ENCODE data around the gene SLC22A23.

Gene SLC22A23

GRCh38 chr6:3236005-3236404, 220.8 kb downstream of the SLC22A23 start:
- in situ Hi-C loops (cut with MboI; ENCODE audit: low sequenced_read_pairs) = no loop called here

GRCh38 chr6:3235486-3235885, 221.4 kb downstream of the SLC22A23 start:
- in situ Hi-C loops (cut with MboI; ENCODE audit: low sequenced_read_pairs) = no loop called here

- in situ Hi-C loops (cut with MboI; ENCODE audit: low sequenced_read_pairs) = no loop called here
These were observed 222.9 kb downstream of the SLC22A23 start for GRCh38 chr6:3233904-3234303.

- in situ Hi-C loops (cut with MboI; ENCODE audit: low sequenced_read_pairs) = no loop called here
These were observed 223.5 kb downstream of the SLC22A23 start for GRCh38 chr6:3233321-3233720.

GRCh38 chr6:3232017-3232945, 224.6 kb downstream of the SLC22A23 start:
- in situ Hi-C loops (cut with MboI; ENCODE audit: low sequenced_read_pairs) = no loop called here

GRCh38 chr6:3231247-3232016, 225.4 kb downstream of the SLC22A23 start:
- in situ Hi-C loops (cut with MboI; ENCODE audit: low sequenced_read_pairs) = no loop called here

- in situ Hi-C loops (cut with MboI; ENCODE audit: low sequenced_read_pairs) = no loop called here
These were observed 226.0 kb downstream of the SLC22A23 start for GRCh38 chr6:3230900-3231246.

GRCh38 chr6:3230256-3230882, 226.5 kb downstream of the SLC22A23 start:
- in situ Hi-C loops (cut with MboI; ENCODE audit: low sequenced_read_pairs) = no loop called here

GRCh38 chr6:3229566-3230178, 227.2 kb downstream of the SLC22A23 start:
- in situ Hi-C loops (cut with MboI; ENCODE audit: low sequenced_read_pairs) = no loop called here

GRCh38 chr6:3228771-3229565, 227.9 kb downstream of the SLC22A23 start:
- in situ Hi-C loops (cut with MboI; ENCODE audit: low sequenced_read_pairs) = no loop called here

- in situ Hi-C loops (cut with MboI; ENCODE audit: low sequenced_read_pairs) = no loop called here
These were observed 228.7 kb downstream of the SLC22A23 start for GRCh38 chr6:3228046-3228671.

- in situ Hi-C loops (cut with MboI; ENCODE audit: low sequenced_read_pairs) = no loop called here
These were observed 229.3 kb downstream of the SLC22A23 start, which contains the start of gene TUBB2B for GRCh38 chr6:3227363-3228045. TUBB2B (minus strand) TSS chr6:3227653; CDS start chr6:3227543, 110 bp downstream.

GRCh38 chr6:3226481-3227362, 230.1 kb downstream of the SLC22A23 start:
- in situ Hi-C loops (cut with MboI; ENCODE audit: low sequenced_read_pairs) = no loop called here

GRCh38 chr6:3226042-3226441, 230.8 kb downstream of the SLC22A23 start:
- in situ Hi-C loops (cut with MboI; ENCODE audit: low sequenced_read_pairs) = no loop called here

GRCh38 chr6:3222506-3223038, 234.3 kb downstream of the SLC22A23 start:
- in situ Hi-C loops (cut with MboI; ENCODE audit: low sequenced_read_pairs) = no loop called here

GRCh38 chr6:3221578-3221977, 235.3 kb downstream of the SLC22A23 start:
- in situ Hi-C loops (cut with MboI; ENCODE audit: low sequenced_read_pairs) = no loop called here

- in situ Hi-C loops (cut with MboI; ENCODE audit: low sequenced_read_pairs) = no loop called here
These were observed 236.5 kb downstream of the SLC22A23 start for GRCh38 chr6:3220366-3220765.
